KOPT-K1 (cell line): Measurements from ENCODE around the gene IGFBP4.

Source experiments
- H3K27ac ChIP-seq: fragments of 200-600 bp; sonication (generic); 2 replicates; pipeline ENCODE4 v1.5.1; 2016; ENCODE audit warnings: antibody characterized with exemption, mild to moderate bottlenecking, low read depth, low read length; ENCODE audit not compliant: poor library complexity, severe bottlenecking
- H3K36me3 ChIP-seq: fragments of 200-600 bp; sonication (generic); 2 replicates; pipeline ENCODE4 v1.5.1; 2017; ENCODE audit warnings: antibody characterized with exemption, mild to moderate bottlenecking, low read length, moderate library complexity; ENCODE audit not compliant: insufficient read depth
- H3K9me3 ChIP-seq: fragments of 200-600 bp; sonication (generic); 2 replicates; pipeline ENCODE4 v1.5.1; 2017; ENCODE audit warnings: antibody characterized with exemption, low read length, mild to moderate bottlenecking; ENCODE audit not compliant: insufficient read depth, poor library complexity, severe bottlenecking

IGFBP4 gene

GRCh38 chr17:40457964-40458791, 14.9 kb downstream of the IGFBP4 start:
- H3K36me3 ChIP-seq, result no peaks in the 10 kb centered on the region
- no peaks in the 10 kb centered on the region for H3K9me3 ChIP-seq
- no peak overlapping the region for H3K27ac ChIP-seq

GRCh38 chr17:40458851-40459482, 15.7 kb downstream of the IGFBP4 start:
- H3K27ac ChIP-seq, result no peak overlapping the region

GRCh38 chr17:40459636-40460603, 16.7 kb downstream of the IGFBP4 start:
- no peaks in the 10 kb centered on the region for H3K9me3 ChIP-seq
- no peak overlapping the region for H3K27ac ChIP-seq
- no peaks in the 10 kb centered on the region for H3K36me3 ChIP-seq

More at GRCh38 chr17:40458851-40459482, 15.7 kb downstream of the IGFBP4 start:
- H3K9me3 ChIP-seq, result no peaks in the 10 kb centered on the region
- no peaks in the 10 kb centered on the region for H3K36me3 ChIP-seq

- Histone ChIP-seq H3K27ac (no peak overlapping the region), H3K36me3 (no peaks in the 10 kb centered on the region), H3K9me3 (no peaks in the 10 kb centered on the region)
Measured at GRCh38 chr17:40460604-40460967, 17.3 kb downstream of the IGFBP4 start.

GRCh38 chr17:40460968-40461731, 17.9 kb downstream of the IGFBP4 start:
- Histone ChIP-seq H3K27ac (no peak overlapping the region), H3K36me3 (no peaks in the 10 kb centered on the region)

GRCh38 chr17:40461732-40462342, 18.6 kb downstream of the IGFBP4 start:
- no peaks in the 10 kb centered on the region for H3K9me3 ChIP-seq
- no peaks in the 10 kb centered on the region for H3K36me3 ChIP-seq
- no peak overlapping the region for H3K27ac ChIP-seq

More at GRCh38 chr17:40460968-40461731, 17.9 kb downstream of the IGFBP4 start:
- H3K9me3 ChIP-seq, result no peaks in the 10 kb centered on the region

GRCh38 chr17:40462343-40463121, 19.3 kb downstream of the IGFBP4 start:
- H3K9me3 ChIP-seq, result no peaks in the 10 kb centered on the region
- no peaks in the 10 kb centered on the region for H3K36me3 ChIP-seq
- H3K27ac ChIP-seq, result no peak overlapping the region

- Histone ChIP-seq H3K27ac (no peak overlapping the region), H3K9me3 (no peaks in the 10 kb centered on the region)
Measured at GRCh38 chr17:40463122-40463550, 19.9 kb downstream of the IGFBP4 start.

GRCh38 chr17:40464392-40464855, 21.2 kb downstream of the IGFBP4 start:
- H3K9me3 ChIP-seq, result no peaks in the 10 kb centered on the region
- no peaks in the 10 kb centered on the region for H3K36me3 ChIP-seq
- H3K27ac ChIP-seq, result no peak overlapping the region

More at GRCh38 chr17:40463122-40463550, 19.9 kb downstream of the IGFBP4 start:
- H3K36me3 ChIP-seq, result no peaks in the 10 kb centered on the region

GRCh38 chr17:40466298-40466971, 23.2 kb downstream of the IGFBP4 start:
- Histone ChIP-seq H3K9me3 (no peaks in the 10 kb centered on the region), H3K36me3 (no peaks in the 10 kb centered on the region), H3K27ac (no peak overlapping the region)

GRCh38 chr17:40467281-40467867, 24.1 kb downstream of the IGFBP4 start:
- peaks cover 4% of the 10 kb centered on the region for H3K9me3 ChIP-seq
- no peak overlapping the region for H3K27ac ChIP-seq
- no peaks in the 10 kb centered on the region for H3K36me3 ChIP-seq

GRCh38 chr17:40468560-40468959, 25.3 kb downstream of the IGFBP4 start:
- no peak overlapping the region for H3K27ac ChIP-seq
- peaks cover 5% of the 10 kb centered on the region for H3K9me3 ChIP-seq
- no peaks in the 10 kb centered on the region for H3K36me3 ChIP-seq
